Neuronal stem cell (in vitro differentiated cells): Measurements from ENCODE around the gene APBB2.

Source experiments
- DNase-seq: peaks from one replicate; pipeline ENCODE4 v3.0.0-alpha.2; 2013; ENCODE audit warnings: low spot score
- H2AFZ ChIP-seq: one replicate; pipeline ENCODE4 v1.6.1; 2013; ENCODE audit warnings: mild to moderate bottlenecking, low read length, inconsistent platforms
- H2AK5ac ChIP-seq: 2 replicates; pipeline ENCODE4 v1.6.1; 2013; ENCODE audit warnings: low read depth, mild to moderate bottlenecking, inconsistent platforms, low read length, moderate library complexity, mixed read lengths
- H2BK120ac ChIP-seq: 2 replicates; pipeline ENCODE4 v1.6.1; 2013; ENCODE audit warnings: low read depth, mild to moderate bottlenecking, inconsistent platforms, low read length, moderate library complexity, mixed read lengths
- H2BK12ac ChIP-seq: one replicate; pipeline ENCODE4 v1.6.1; 2013; ENCODE audit warnings: low read length, inconsistent platforms
- H2BK15ac ChIP-seq: 2 replicates; pipeline ENCODE4 v1.6.1; 2013; ENCODE audit warnings: mild to moderate bottlenecking, low read length, inconsistent platforms, mixed read lengths
- H2BK5ac ChIP-seq: one replicate; pipeline ENCODE4 v1.6.1; 2013; ENCODE audit warnings: inconsistent platforms, mild to moderate bottlenecking, low read length, moderate library complexity
- H3K14ac ChIP-seq: one replicate; pipeline ENCODE4 v1.6.1; 2013; ENCODE audit warnings: low read length, inconsistent platforms
- H3K18ac ChIP-seq: 2 replicates; pipeline ENCODE4 v1.6.1; 2013; ENCODE audit warnings: low read length, inconsistent platforms
- H3K23ac ChIP-seq: 2 replicates; pipeline ENCODE4 v1.6.1; 2013; ENCODE audit warnings: low read depth, mild to moderate bottlenecking, mixed read lengths, low read length, inconsistent platforms; ENCODE audit not compliant: poor library complexity
- H3K27ac ChIP-seq: replicated peaks from 3 replicates; pipeline ENCODE4 v1.5.1; 2013; ENCODE audit warnings: low read length, inconsistent platforms
- H3K27me3 ChIP-seq, 3 experiments: 2 replicates each; pipeline ENCODE4 v1.6.1; 2013; ENCODE audit warnings: low read length in 3 of 3, mild to moderate bottlenecking in 2 of 3, inconsistent platforms in 1 of 3, low read depth in 1 of 3, mixed read lengths in 1 of 3, moderate library complexity in 1 of 3; ENCODE audit not compliant: control insufficient read depth in 3 of 3, insufficient read depth in 3 of 3
- H3K36me3 ChIP-seq, 2 donors: replicated peaks in 1 of 2; 2 replicates each; pipeline ENCODE4 v1.6.1; 2013; ENCODE audit warnings: low read length in 2 of 2; ENCODE audit not compliant: control insufficient read depth in 2 of 2, insufficient read depth in 2 of 2
- H3K4ac ChIP-seq: 2 replicates; pipeline ENCODE4 v1.6.1; 2013; ENCODE audit warnings: inconsistent platforms, mild to moderate bottlenecking, low read length, moderate library complexity
- H3K4me1 ChIP-seq, 2 donors: 1 replicate in 1 of 2; 2 replicates in 1 of 2; pipeline ENCODE4 v1.6.1; 2013; ENCODE audit warnings: low read length in 2 of 2, low read depth in 1 of 2; ENCODE audit not compliant: control insufficient read depth in 2 of 2, insufficient read depth in 1 of 2
- H3K4me2 ChIP-seq: one replicate; pipeline ENCODE4 v1.6.1; 2013; ENCODE audit warnings: mild to moderate bottlenecking, low read length, inconsistent platforms; ENCODE audit not compliant: insufficient read depth, poor library complexity, severe bottlenecking
- H3K4me3 ChIP-seq, 2 donors: 2 replicates each; pipeline ENCODE4 v1.5.1; 2013; ENCODE audit warnings: low read length in 2 of 2, mild to moderate bottlenecking in 2 of 2, inconsistent platforms in 1 of 2, moderate library complexity in 1 of 2
- H3K79me1 ChIP-seq: one replicate; pipeline ENCODE4 v1.6.1; 2013; ENCODE audit warnings: low read depth, mild to moderate bottlenecking, inconsistent platforms, low read length, moderate library complexity
- H3K9ac ChIP-seq: one replicate; pipeline ENCODE4 v1.6.1; 2013; ENCODE audit warnings: mild to moderate bottlenecking, low read depth, low read length, inconsistent platforms; ENCODE audit not compliant: poor library complexity
- H3K9me3 ChIP-seq, 2 donors: replicated peaks in 1 of 2; 2 replicates each; pipeline versions ENCODE3 to v1.6.1; 2013; ENCODE audit warnings: low read length in 2 of 2, mild to moderate bottlenecking in 2 of 2, inconsistent platforms in 1 of 2, low read depth in 1 of 2, mixed read lengths in 1 of 2, moderate library complexity in 1 of 2; ENCODE audit not compliant: control insufficient read depth in 2 of 2, insufficient read depth in 1 of 2
- H4K8ac ChIP-seq: one replicate; pipeline ENCODE4 v1.6.1; 2013; ENCODE audit warnings: low read depth, mild to moderate bottlenecking, inconsistent platforms, low read length, moderate library complexity
- H4K91ac ChIP-seq: one replicate; pipeline ENCODE4 v1.6.1; 2013; ENCODE audit warnings: low read length, low read depth, mild to moderate bottlenecking, inconsistent platforms; ENCODE audit not compliant: poor library complexity
- WGBS, 2 donors: extraction: QIAGEN DNeasy Blood & Tissue Kit; methylation state at CpG; one replicate each; pipeline ENCODE4 v1.1.7; 2013; ENCODE audit warnings: missing lambda C conversion rate in 2 of 2, mixed read lengths in 1 of 2; ENCODE audit not compliant: insufficient read length in 2 of 2, insufficient replicate concordance in 1 of 2; ENCODE audit errors: extremely low coverage in 2 of 2; 5-methylcytosine and 5-hydroxymethylcytosine counted together

The APBB2 gene

GRCh38 chr4:40890764-40891163, 323.6 kb downstream of the APBB2 start:
- H2BK15ac ChIP-seq: no peak overlapping the region
- no peak overlapping the region for H2AFZ ChIP-seq
- no peak overlapping the region for H4K91ac ChIP-seq
- no peaks in the 10 kb centered on the region for H3K4me1 ChIP-seq
- no peak for DNase-seq
- no peaks in the 10 kb centered on the region for H3K79me1 ChIP-seq
- no peak overlapping the region for H3K4me2 ChIP-seq
- no peak overlapping the region for H2BK120ac ChIP-seq
- no peak overlapping the region for H3K23ac ChIP-seq
- H2BK12ac ChIP-seq: no peak overlapping the region
- no peak overlapping the region for H4K8ac ChIP-seq
- no peak overlapping the region for H2AK5ac ChIP-seq
- no peak overlapping the region for H3K18ac ChIP-seq
- H3K27me3 ChIP-seq: no peaks in the 10 kb centered on the region
- peaks cover 0 to 3% of the 10 kb centered on the region in 2 donors for H3K36me3 ChIP-seq
- H2BK5ac ChIP-seq: no peak overlapping the region
- no peak overlapping the region for H3K4ac ChIP-seq
- no peak overlapping the region for H3K4me3 ChIP-seq
- WGBS, 2 donors: no CpG with 5 or more reads among the region's 6 CpGs
- H3K27ac ChIP-seq: no peak overlapping the region
- no peaks in the 10 kb centered on the region for H3K9me3 ChIP-seq
- no peak overlapping the region for H3K9ac ChIP-seq
- H3K14ac ChIP-seq: no peak overlapping the region

GRCh38 chr4:40890199-40890598, 324.1 kb downstream of the APBB2 start:
- no peaks in the 10 kb centered on the region for H3K79me1 ChIP-seq
- H2BK5ac ChIP-seq: no peak overlapping the region
- H3K36me3 ChIP-seq: peaks cover 0 to 3% of the 10 kb centered on the region in 2 donors
- H3K4me3 ChIP-seq: no peak overlapping the region
- H2BK15ac ChIP-seq: no peak overlapping the region
- H3K14ac ChIP-seq: no peak overlapping the region
- H3K9me3 ChIP-seq: no peaks in the 10 kb centered on the region
- no peak overlapping the region for H4K8ac ChIP-seq
- H3K27ac ChIP-seq: no peak overlapping the region
- H2AFZ ChIP-seq: no peak overlapping the region
- H2BK120ac ChIP-seq: no peak overlapping the region
- no peaks in the 10 kb centered on the region for H3K4me1 ChIP-seq
- WGBS, 2 donors: no CpG with 5 or more reads among the region's 18 CpGs
- H3K18ac ChIP-seq: no peak overlapping the region
- no peaks in the 10 kb centered on the region for H3K27me3 ChIP-seq
- H3K4me2 ChIP-seq: no peak overlapping the region
- DNase-seq: no peak
- no peak overlapping the region for H2BK12ac ChIP-seq
- H3K9ac ChIP-seq: no peak overlapping the region
- H4K91ac ChIP-seq: no peak overlapping the region
- H3K23ac ChIP-seq: peak overlapping the region; percentile 56
- H3K4ac ChIP-seq: no peak overlapping the region
- no peak overlapping the region for H2AK5ac ChIP-seq

GRCh38 chr4:40888933-40889332, 325.4 kb downstream of the APBB2 start:
- H3K14ac ChIP-seq: no peak overlapping the region
- no peak overlapping the region for H3K4me2 ChIP-seq
- no peak overlapping the region for H3K23ac ChIP-seq
- no peak overlapping the region for H2BK12ac ChIP-seq
- H3K27me3 ChIP-seq: no peaks in the 10 kb centered on the region
- no peak overlapping the region for H4K91ac ChIP-seq
- no peak overlapping the region for H2BK5ac ChIP-seq
- no peak for DNase-seq
- no peak overlapping the region for H3K18ac ChIP-seq
- H2BK120ac ChIP-seq: no peak overlapping the region
- H3K4ac ChIP-seq: no peak overlapping the region
- no peaks in the 10 kb centered on the region for H3K9me3 ChIP-seq
- no CpG with 5 or more reads among the region's 5 CpGs for whole genome bisulfite sequencing, 2 donors
- no peak overlapping the region for H3K9ac ChIP-seq
- H2AFZ ChIP-seq: no peak overlapping the region
- no peaks in the 10 kb centered on the region for H3K4me1 ChIP-seq
- no peak overlapping the region for H2BK15ac ChIP-seq
- H3K27ac ChIP-seq: no peak overlapping the region
- H3K36me3 ChIP-seq: peaks cover 0 to 1% of the 10 kb centered on the region in 2 donors
- H2AK5ac ChIP-seq: no peak overlapping the region
- no peak overlapping the region for H3K4me3 ChIP-seq
- H4K8ac ChIP-seq: no peak overlapping the region
- no peaks in the 10 kb centered on the region for H3K79me1 ChIP-seq

GRCh38 chr4:40887764-40888131, 326.6 kb downstream of the APBB2 start:
- no peak overlapping the region for H3K4me3 ChIP-seq
- H2BK12ac ChIP-seq: no peak overlapping the region
- H2AK5ac ChIP-seq: no peak overlapping the region
- no peak overlapping the region for H3K14ac ChIP-seq
- H3K23ac ChIP-seq: no peak overlapping the region
- H3K4me2 ChIP-seq: no peak overlapping the region
- H3K27ac ChIP-seq: no peak overlapping the region
- no peak overlapping the region for H3K9ac ChIP-seq
- no peak for DNase-seq
- no peak overlapping the region for H3K18ac ChIP-seq
- no peak overlapping the region for H4K8ac ChIP-seq
- H4K91ac ChIP-seq: no peak overlapping the region
- H2BK120ac ChIP-seq: no peak overlapping the region
- H2BK5ac ChIP-seq: no peak overlapping the region
- H3K4ac ChIP-seq: no peak overlapping the region
- H2BK15ac ChIP-seq: no peak overlapping the region
- H3K79me1 ChIP-seq: no peaks in the 10 kb centered on the region
- no peaks in the 10 kb centered on the region for H3K9me3 ChIP-seq
- H3K4me1 ChIP-seq: no peaks in the 10 kb centered on the region
- no CpG with 5 or more reads among the region's 10 CpGs for WGBS, 2 donors
- peak overlapping the region; percentile 12 for H2AFZ ChIP-seq
- no peaks in the 10 kb centered on the region for H3K27me3 ChIP-seq
- no peaks in the 10 kb centered on the region for H3K36me3 ChIP-seq
